ENCODE measurements around the gene RPTOR.
A peak's percentile ranks its signal among the peaks of the same experiment; 100 is the strongest.
"Not testable (repeated sequence)": the region's sequence is repeated elsewhere in the genome, so short reads cannot be mapped to it uniquely, and the experiment has no call there.

Gene RPTOR

DNA sequence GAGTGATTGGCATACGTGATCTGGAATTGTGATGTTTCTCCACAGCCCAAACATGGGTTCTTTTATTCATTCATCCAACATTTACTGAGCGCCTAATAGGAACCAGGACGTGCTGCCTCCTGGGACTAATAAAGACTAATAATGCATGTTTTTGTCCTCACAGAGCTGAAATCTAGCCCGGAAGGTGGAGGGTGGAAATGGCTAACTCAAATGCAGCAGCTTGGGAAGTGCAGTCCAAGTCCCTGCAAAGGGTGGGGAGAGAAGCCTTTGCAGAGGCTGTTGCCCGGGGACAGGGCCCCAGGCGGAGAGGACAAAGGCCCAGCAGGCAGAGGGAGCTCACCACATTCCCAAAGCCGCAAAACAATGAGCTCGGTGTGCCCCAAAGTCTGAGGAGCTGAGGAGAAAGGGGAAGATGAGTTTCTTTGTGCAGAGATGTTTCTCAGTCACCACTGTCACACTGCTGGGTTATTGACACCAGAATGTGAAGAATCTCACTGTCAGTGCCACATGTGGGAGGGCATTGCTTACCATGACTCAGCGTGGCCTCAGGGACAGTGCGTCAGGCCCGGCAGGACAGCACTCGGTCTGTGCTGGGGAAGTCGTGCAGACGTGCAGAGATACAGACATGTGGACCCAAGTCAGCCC, 328.8 kb downstream of the RPTOR start:
- Histone ChIP-seq H3K27me3 (ENCODE audit: insufficient read depth, low read length, poor library complexity) (no peaks in the 10 kb centered on the region), H3K27ac (ENCODE audit: low read length) (peak overlapping the region; percentile 30; the same call in 1 of the 2 replicates), H3K9ac (ENCODE audit: low read depth, low read length) (no peak overlapping the region), H4K20me1 (ENCODE audit: insufficient read depth, low read length) (0 out of 2 replicates have a peak, but pooled peaks cover 4% of the 10 kb centered on the region), H3K4me1 (ENCODE audit: insufficient read depth, low read length) (no peaks in the 10 kb centered on the region), H2AFZ (ENCODE audit: low read depth, low read length) (no peak overlapping the region), H3K4me3 (ENCODE audit: low read depth in 1 of 2, low read length in 2 of 2) (no peak overlapping the region), H3K36me3 (ENCODE audit: insufficient read depth, low read length) (peaks cover 38% of the 10 kb centered on the region), H3K4me2 (ENCODE audit: insufficient read depth, low read length) (no peak overlapping the region), H3K9me3 (ENCODE audit: insufficient read depth, low read length, severe bottlenecking) (no peaks in the 10 kb centered on the region), H3K79me2 (ENCODE audit: insufficient read depth, low read length) (no peaks in the 10 kb centered on the region)
- ATAC-seq (ENCODE audit: insufficient read depth, low read depth): no peak; the same call in 2 of the 3 replicates
- TF ChIP-seq EZH2 (IDR thresholded peaks at IDR 0.05; ENCODE audit: borderline replicate concordance, low read depth, low read length, severe bottlenecking): no peak
- TF ChIP-seq, protein P1, sequence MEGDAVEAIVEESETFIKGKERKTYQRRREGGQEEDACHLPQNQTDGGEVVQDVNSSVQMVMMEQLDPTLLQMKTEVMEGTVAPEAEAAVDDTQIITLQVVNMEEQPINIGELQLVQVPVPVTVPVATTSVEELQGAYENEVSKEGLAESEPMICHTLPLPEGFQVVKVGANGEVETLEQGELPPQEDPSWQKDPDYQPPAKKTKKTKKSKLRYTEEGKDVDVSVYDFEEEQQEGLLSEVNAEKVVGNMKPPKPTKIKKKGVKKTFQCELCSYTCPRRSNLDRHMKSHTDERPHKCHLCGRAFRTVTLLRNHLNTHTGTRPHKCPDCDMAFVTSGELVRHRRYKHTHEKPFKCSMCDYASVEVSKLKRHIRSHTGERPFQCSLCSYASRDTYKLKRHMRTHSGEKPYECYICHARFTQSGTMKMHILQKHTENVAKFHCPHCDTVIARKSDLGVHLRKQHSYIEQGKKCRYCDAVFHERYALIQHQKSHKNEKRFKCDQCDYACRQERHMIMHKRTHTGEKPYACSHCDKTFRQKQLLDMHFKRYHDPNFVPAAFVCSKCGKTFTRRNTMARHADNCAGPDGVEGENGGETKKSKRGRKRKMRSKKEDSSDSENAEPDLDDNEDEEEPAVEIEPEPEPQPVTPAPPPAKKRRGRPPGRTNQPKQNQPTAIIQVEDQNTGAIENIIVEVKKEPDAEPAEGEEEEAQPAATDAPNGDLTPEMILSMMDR (IDR thresholded peaks at IDR 0.05; ENCODE audit: borderline replicate concordance, extremely low read depth, low read length, poor library complexity, severe bottlenecking): no peak
- no peak for DNase-seq

DNA sequence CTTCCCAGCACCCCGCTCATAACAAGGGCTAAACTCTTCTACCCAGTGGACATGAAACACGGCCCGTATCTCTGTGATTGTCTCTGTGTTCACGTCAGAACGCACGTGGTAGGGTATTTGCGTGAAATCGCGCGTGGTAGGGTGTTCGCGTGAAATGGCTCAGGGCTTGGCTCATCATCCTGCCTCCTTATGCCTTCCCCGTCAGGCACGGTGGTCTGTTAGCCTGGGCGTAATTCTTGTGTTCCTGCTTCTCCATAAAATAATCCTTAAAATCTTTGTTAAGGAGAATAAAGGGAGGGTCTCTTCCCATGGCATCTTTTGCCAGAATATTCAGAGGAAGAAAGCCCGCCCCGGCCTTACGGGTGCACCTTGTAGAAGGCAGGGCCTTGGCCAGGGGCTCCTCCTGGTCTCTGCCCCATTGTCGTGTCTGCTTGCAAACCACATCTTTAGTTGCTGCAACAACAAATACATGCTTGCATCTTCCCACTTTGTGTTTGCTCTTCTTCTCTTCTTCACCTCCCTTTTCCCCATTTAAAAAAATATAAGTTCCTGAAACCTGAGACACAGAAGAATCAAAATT, 330.3 kb downstream of the RPTOR start:
- no peaks in the 10 kb centered on the region for H3K4me1 ChIP-seq (ENCODE audit: insufficient read depth, low read length)
- no peak overlapping the region for H3K27ac ChIP-seq (ENCODE audit: low read length)
- peaks cover 44% of the 10 kb centered on the region for H3K36me3 ChIP-seq (ENCODE audit: insufficient read depth, low read length)
- H2AFZ ChIP-seq (ENCODE audit: low read depth, low read length): no peak overlapping the region
- H3K4me3 ChIP-seq (ENCODE audit: low read depth in 1 of 2, low read length in 2 of 2): no peak overlapping the region
- no peaks in the 10 kb centered on the region for H3K9me3 ChIP-seq (ENCODE audit: insufficient read depth, low read length, severe bottlenecking)
- no peak overlapping the region for H3K9ac ChIP-seq (ENCODE audit: low read depth, low read length)
- ATAC-seq (ENCODE audit: insufficient read depth, low read depth): no peak
- no peak for DNase-seq
- TF ChIP-seq, protein P1 (IDR thresholded peaks at IDR 0.05; ENCODE audit: borderline replicate concordance, extremely low read depth, low read length, poor library complexity, severe bottlenecking): no peak
- no peak for TF ChIP-seq EZH2 (IDR thresholded peaks at IDR 0.05; ENCODE audit: borderline replicate concordance, low read depth, low read length, severe bottlenecking)
- peaks cover 7% of the 10 kb centered on the region; the same call in 1 of the 2 replicates for H4K20me1 ChIP-seq (ENCODE audit: insufficient read depth, low read length)
- H3K27me3 ChIP-seq (ENCODE audit: insufficient read depth, low read length, poor library complexity): no peaks in the 10 kb centered on the region
- H3K79me2 ChIP-seq (ENCODE audit: insufficient read depth, low read length): no peaks in the 10 kb centered on the region
- no peak overlapping the region for H3K4me2 ChIP-seq (ENCODE audit: insufficient read depth, low read length)

GRCh38 chr17:80875480-80875995, 330.9 kb downstream of the RPTOR start:
- not testable (repeated sequence) for DNase-seq; H3K27me3 ChIP-seq (ENCODE audit: insufficient read depth, low read length, poor library complexity); H3K4me3 ChIP-seq (ENCODE audit: low read depth in 1 of 2, low read length in 2 of 2); H3K4me1 ChIP-seq (ENCODE audit: insufficient read depth, low read length); H3K4me2 ChIP-seq (ENCODE audit: insufficient read depth, low read length); H4K20me1 ChIP-seq (ENCODE audit: insufficient read depth, low read length); H3K9me3 ChIP-seq (ENCODE audit: insufficient read depth, low read length, severe bottlenecking); H3K27ac ChIP-seq (ENCODE audit: low read length); ATAC-seq (ENCODE audit: insufficient read depth, low read depth); H3K79me2 ChIP-seq (ENCODE audit: insufficient read depth, low read length); H3K9ac ChIP-seq (ENCODE audit: low read depth, low read length); H2AFZ ChIP-seq (ENCODE audit: low read depth, low read length)
- H3K36me3 ChIP-seq (ENCODE audit: insufficient read depth, low read length): peaks cover 50% of the 10 kb centered on the region

- not testable (repeated sequence) for H3K27me3 ChIP-seq (ENCODE audit: insufficient read depth, low read length, poor library complexity); H3K4me2 ChIP-seq (ENCODE audit: insufficient read depth, low read length); DNase-seq; H3K4me3 ChIP-seq (ENCODE audit: low read depth in 1 of 2, low read length in 2 of 2); ATAC-seq (ENCODE audit: insufficient read depth, low read depth); H3K9ac ChIP-seq (ENCODE audit: low read depth, low read length); H3K4me1 ChIP-seq (ENCODE audit: insufficient read depth, low read length); H3K27ac ChIP-seq (ENCODE audit: low read length); H3K79me2 ChIP-seq (ENCODE audit: insufficient read depth, low read length); H2AFZ ChIP-seq (ENCODE audit: low read depth, low read length); H3K9me3 ChIP-seq (ENCODE audit: insufficient read depth, low read length, severe bottlenecking); H4K20me1 ChIP-seq (ENCODE audit: insufficient read depth, low read length)
- H3K36me3 ChIP-seq (ENCODE audit: insufficient read depth, low read length): peaks cover 58% of the 10 kb centered on the region
These were observed 331.9 kb downstream of the RPTOR start for GRCh38 chr17:80876456-80876949.
